Neural crest cell (in vitro differentiated cells): ENCODE measurements around the gene RFTN1. TPM values are rescaled to one million over a fixed set of nuclear protein-coding genes. Genes with fewer than 3 reads are reported as not detected.
A peak's percentile ranks its signal among the peaks of the same experiment; 100 is the strongest.

ENCODE experiments used
- DNase-seq: peaks from one replicate; pipeline ENCODE4 v3.0.0; 2021; ENCODE audit warnings: low read depth, mixed read lengths, low spot score
- H3K27ac Mint-ChIP-seq: one replicate; pipeline ENCODE4 v1.8.0; 2021; ENCODE audit warnings: mild to moderate bottlenecking, mixed read lengths; ENCODE audit not compliant: unreplicated experiment
- H3K27me3 Mint-ChIP-seq: 2 replicates; pipeline ENCODE4 v1.8.0; 2021; ENCODE audit warnings: low read depth, mild to moderate bottlenecking, mixed read lengths
- H3K36me3 Mint-ChIP-seq: 2 replicates; pipeline ENCODE4 v1.8.0; 2021; ENCODE audit warnings: low read depth, mild to moderate bottlenecking, mixed read lengths
- H3K4me1 Mint-ChIP-seq: 2 replicates; pipeline ENCODE4 v1.8.0; 2021; ENCODE audit warnings: mixed read lengths
- H3K4me3 Mint-ChIP-seq: one replicate; pipeline ENCODE4 v1.8.0; 2021; ENCODE audit warnings: mild to moderate bottlenecking, mixed read lengths
- H3K9me3 Mint-ChIP-seq: 2 replicates; pipeline ENCODE4 v1.8.0; 2021; ENCODE audit warnings: mixed read lengths
- CTCF ChIP-seq: fragments of 200-600 bp; sonication (generic); conservative IDR thresholded peaks from 2 replicates; pipeline ENCODE4 v1.5.0; 2021; ENCODE audit warnings: antibody characterized with exemption, mild to moderate bottlenecking
- total RNA-seq: library from RNA; stranded (reverse); gene quantifications from 2 replicates; pipeline ENCODE4 v1.2.1, GENCODE V29; 2021

Gene RFTN1
- total RNA-seq, 1 donor from 2014 or later, result 2.0 TPM

- DNase-seq, result no peak
- no peak overlapping the region for H3K4me3 Mint-ChIP-seq
- no peaks in the 10 kb centered on the region for H3K36me3 Mint-ChIP-seq
- TF ChIP-seq CTCF, result no peak
- peaks cover 20% of the 10 kb centered on the region for H3K4me1 Mint-ChIP-seq
- H3K27ac Mint-ChIP-seq, result no peak overlapping the region
- no peaks in the 10 kb centered on the region for H3K27me3 Mint-ChIP-seq
- H3K9me3 Mint-ChIP-seq, result no peaks in the 10 kb centered on the region
Observed at GRCh38 chr3:16325850-16326249, 187.6 kb downstream of the RFTN1 start.

DNA sequence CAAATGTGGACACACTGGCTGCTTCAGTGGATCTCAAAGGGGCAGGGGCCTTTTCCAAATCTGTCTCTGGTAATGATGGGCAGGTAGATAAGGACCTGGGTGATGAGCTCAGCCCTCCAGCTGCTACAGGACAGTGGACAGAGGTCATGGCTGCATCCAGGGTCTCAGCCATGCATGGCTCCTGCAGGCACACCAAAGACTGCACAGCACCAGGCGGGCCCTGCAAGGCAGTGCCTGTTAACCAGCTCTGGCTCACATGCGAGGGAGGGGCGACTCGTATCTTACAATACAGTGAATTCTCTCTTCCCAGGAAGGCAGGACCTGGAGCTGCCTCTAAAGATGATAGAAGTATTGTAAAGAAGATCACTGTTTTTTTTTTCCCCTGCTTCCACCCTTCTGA is 189.8 kb downstream of the RFTN1 start:
- Mint-ChIP-seq H3K4me1 (no peaks in the 10 kb centered on the region), H3K27ac (no peak overlapping the region), H3K9me3 (no peaks in the 10 kb centered on the region), H3K4me3 (no peak overlapping the region), H3K36me3 (no peaks in the 10 kb centered on the region), H3K27me3 (no peaks in the 10 kb centered on the region)
- no peak for TF ChIP-seq CTCF
- no peak for DNase-seq

DNA sequence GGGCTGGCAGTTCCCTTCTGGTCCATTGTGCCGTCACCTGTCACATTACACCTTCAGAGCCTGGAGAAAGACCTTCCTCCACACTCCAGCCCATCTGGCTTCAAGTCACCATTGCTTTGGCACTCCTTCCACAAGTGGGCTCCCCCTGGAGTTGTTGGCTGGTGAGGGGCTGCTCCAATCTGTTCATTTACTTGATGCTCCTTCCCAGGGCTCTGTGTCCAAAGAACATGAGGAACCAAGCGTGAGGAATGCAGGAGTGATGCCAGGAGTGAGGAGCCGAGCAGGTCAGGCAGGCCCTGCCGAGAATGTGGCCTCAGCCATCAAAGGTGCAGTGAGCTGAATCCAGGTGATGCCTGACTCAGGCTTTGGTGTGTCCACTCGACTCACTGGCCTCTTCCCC is 191.3 kb downstream of the RFTN1 start:
- Mint-ChIP-seq H3K4me1 (no peaks in the 10 kb centered on the region), H3K36me3 (no peaks in the 10 kb centered on the region), H3K4me3 (no peak overlapping the region), H3K27me3 (no peaks in the 10 kb centered on the region), H3K27ac (no peak overlapping the region), H3K9me3 (no peaks in the 10 kb centered on the region)
- TF ChIP-seq CTCF, result no peak
- DNase-seq, result no peak

DNA sequence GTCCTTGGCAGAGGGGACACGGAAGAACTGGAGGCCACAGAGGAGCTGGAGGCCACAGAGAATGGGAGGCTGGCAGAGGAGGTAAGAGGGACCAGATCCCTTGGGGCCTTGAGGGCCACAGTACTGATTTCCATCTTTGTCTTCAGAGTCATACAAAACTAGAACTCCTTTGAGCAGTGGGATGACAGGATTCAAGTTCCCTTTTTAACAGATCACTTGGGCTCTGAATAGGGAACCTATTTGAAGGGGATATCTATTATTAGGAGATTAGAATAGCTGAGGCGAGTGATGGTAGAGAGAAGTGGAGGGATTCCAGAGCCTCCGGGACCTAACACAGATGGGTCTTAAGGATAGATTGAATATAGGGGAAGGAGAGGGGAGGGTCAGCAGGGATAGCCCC is 192.8 kb downstream of the RFTN1 start:
- Mint-ChIP-seq H3K9me3 (no peaks in the 10 kb centered on the region), H3K27ac (no peak overlapping the region), H3K4me3 (no peak overlapping the region), H3K4me1 (no peaks in the 10 kb centered on the region), H3K36me3 (no peaks in the 10 kb centered on the region), H3K27me3 (no peaks in the 10 kb centered on the region)
- no peak for TF ChIP-seq CTCF
- DNase-seq, result no peak

GRCh38 chr3:16319723-16320122 is 193.8 kb downstream of the RFTN1 start:
- Mint-ChIP-seq H3K27me3 (no peaks in the 10 kb centered on the region), H3K9me3 (no peaks in the 10 kb centered on the region), H3K36me3 (no peaks in the 10 kb centered on the region), H3K27ac (no peak overlapping the region), H3K4me1 (no peaks in the 10 kb centered on the region), H3K4me3 (no peak overlapping the region)
- TF ChIP-seq CTCF, result no peak
- DNase-seq, result no peak

DNA sequence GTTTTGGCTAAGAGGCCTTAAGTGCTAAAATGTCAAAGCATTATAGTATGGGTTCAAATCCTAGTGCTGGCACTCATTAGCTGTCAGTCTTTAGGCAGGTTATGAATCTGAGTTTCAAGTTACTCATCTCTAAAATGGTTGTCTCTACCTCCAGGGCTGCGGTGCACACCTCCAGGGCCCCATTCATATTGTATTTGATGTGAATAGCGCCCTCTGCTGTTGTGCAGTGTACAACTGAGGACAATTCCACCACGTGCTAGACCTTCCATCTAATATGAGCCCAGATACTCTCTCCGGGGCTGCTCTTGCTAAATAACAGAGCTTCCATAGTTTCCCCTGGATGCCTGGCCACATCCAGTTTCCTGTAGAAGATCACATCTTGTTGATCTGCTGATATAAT is 194.2 kb downstream of the RFTN1 start:
- Mint-ChIP-seq H3K36me3 (no peaks in the 10 kb centered on the region), H3K4me3 (no peak overlapping the region), H3K27me3 (no peaks in the 10 kb centered on the region), H3K4me1 (no peaks in the 10 kb centered on the region), H3K27ac (peak overlapping the region; percentile 35), H3K9me3 (no peaks in the 10 kb centered on the region)
- TF ChIP-seq CTCF, result peak; percentile 45
- DNase-seq, result no peak
